ENCODE results near the gene SHKBP1. TPM values are rescaled to one million over a fixed set of nuclear protein-coding genes. Genes with fewer than 3 reads are reported as not detected.

SHKBP1 gene
- total and polyA plus RNA-seq, 9 of the 15 experiments (the other 6 are each of a cell fraction or from before 2014, with no cell fraction given), result 1.2 to 58.1 (median 22.3) TPM

DNA sequence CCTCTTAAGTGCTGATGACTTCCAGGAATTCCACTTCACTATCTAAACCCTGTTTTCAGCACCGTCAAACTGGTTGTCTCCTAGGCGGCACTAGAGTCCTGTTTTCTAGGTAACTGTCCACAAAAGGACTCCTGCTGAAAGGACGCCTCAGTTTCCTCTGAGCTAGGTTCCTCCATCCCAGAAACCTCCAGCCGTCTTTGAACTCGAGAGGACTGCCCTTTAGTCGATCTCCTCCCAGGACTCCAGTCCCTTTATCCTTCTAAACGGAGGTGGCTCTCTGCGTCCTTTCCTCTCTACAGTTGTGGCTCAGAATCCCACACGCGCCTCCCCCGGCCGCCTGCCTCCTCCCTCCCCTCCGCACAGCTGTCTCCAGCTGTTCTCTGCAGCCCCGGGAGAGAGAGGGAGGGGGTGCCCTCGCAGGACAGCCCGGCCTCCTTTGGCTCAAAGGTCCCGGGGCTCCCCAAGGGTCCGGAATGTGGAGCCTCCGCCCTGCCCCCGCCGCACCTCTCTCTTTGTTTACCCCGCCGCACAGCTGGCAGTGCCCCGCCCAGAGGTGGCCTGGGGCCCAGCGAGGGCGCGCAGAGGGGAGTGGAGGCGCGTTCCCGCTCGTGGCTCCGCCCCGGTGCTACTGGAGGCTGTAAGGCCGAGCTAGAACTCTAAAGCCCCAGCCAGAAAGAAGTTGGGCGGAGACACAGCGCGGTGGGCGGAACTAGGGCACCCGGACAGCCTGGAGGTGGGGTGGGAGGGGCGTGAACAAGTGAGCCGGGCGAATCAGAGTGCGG is 26.9 kb downstream of the SHKBP1 start (continued):
- TF ChIP-seq, protein P1, sequence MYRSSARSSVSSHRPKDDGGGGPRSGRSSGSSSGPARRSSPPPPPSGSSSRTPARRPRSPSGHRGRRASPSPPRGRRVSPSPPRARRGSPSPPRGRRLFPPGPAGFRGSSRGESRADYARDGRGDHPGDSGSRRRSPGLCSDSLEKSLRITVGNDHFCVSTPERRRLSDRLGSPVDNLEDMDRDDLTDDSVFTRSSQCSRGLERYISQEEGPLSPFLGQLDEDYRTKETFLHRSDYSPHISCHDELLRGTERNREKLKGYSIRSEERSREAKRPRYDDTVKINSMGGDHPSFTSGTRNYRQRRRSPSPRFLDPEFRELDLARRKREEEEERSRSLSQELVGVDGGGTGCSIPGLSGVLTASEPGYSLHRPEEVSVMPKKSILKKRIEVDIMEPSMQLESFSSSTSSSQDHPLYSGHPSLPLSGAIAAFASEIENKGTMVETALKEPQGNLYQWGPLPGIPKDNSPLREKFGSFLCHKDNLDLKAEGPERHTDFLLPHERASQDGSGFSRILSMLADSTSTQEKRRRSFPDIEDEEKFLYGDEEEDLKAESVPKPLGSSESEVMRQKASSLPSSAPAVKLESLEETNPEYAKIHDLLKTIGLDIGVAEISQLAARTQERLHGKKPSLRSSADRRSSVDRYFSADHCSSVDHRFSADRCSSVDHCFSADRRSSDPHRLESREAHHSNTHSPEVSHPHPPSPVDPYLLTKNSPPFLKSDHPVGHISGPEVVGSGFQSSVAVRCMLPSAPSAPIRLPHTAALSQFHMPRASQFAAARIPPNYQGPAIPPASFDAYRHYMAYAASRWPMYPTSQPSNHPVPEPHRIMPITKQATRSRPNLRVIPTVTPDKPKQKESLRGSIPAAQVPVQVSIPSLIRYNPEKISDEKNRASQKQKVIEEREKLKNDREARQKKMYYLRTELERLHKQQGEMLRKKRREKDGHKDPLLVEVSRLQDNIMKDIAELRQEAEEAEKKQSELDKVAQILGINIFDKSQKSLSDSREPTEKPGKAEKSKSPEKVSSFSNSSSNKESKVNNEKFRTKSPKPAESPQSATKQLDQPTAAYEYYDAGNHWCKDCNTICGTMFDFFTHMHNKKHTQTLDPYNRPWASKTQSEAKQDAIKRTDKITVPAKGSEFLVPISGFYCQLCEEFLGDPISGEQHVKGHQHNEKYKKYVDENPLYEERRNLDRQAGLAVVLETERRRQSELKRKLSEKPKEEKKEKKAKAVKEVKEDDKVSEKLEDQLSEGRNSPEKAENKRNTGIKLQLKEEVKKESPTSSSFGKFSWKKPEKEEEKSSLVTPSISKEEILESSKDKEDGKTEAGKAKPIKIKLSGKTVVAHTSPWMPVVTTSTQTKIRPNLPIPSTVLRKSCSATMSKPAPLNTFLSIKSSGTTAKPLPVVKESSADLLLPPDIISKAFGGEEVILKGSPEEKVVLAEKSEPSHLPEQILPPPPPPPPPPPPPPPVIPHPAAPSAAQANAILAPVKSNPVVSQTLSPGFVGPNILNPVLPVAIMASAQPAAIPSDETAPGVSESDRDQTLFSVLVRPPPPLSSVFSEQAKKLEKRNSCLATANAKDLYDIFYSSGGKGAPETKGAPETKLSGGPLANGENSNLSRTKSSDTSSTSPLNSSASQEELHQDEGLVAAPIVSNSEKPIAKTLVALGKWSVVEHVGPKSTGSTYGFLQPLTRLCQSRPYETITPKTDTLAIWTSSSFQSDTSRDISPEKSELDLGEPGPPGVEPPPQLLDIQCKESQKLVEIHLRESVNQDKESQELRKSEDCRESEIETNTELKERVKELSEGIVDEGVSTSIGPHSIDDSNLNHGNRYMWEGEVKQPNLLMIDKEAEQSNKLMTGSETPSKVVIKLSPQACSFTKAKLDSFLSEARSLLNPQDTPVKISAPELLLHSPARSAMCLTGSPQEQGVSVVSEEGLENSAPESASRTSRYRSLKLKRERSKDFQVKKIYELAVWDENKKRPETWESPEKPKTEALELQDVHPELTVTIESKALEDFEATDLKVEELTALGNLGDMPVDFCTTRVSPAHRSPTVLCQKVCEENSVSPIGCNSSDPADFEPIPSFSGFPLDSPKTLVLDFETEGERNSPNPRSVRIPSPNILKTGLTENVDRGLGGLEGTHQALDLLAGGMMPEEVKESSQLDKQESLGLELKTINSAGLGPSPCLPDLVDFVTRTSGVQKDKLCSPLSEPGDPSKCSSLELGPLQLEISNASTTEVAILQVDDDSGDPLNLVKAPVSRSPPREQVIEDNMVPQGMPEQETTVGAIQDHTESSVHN (IDR thresholded peaks at IDR 0.05; ENCODE audit: borderline replicate concordance in 1 of 2, low read depth in 1 of 2), result peak in 1 of 2 experiments; percentile 95; a peak in 2 of 4 replicates
- TF ChIP-seq LCOR (CRISPR knock-in tag; IDR thresholded peaks at IDR 0.05), result peak; percentile 41; the same call in 1 of the 2 replicates
- TF ChIP-seq, protein P2, sequence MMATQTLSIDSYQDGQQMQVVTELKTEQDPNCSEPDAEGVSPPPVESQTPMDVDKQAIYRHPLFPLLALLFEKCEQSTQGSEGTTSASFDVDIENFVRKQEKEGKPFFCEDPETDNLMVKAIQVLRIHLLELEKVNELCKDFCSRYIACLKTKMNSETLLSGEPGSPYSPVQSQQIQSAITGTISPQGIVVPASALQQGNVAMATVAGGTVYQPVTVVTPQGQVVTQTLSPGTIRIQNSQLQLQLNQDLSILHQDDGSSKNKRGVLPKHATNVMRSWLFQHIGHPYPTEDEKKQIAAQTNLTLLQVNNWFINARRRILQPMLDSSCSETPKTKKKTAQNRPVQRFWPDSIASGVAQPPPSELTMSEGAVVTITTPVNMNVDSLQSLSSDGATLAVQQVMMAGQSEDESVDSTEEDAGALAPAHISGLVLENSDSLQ (IDR thresholded peaks at IDR 0.05), result 0 out of 2 replicates have a peak, but pooled peaks have one; percentile 26
- TF ChIP-seq ZNF586 (CRISPR knock-in tag; conservative IDR thresholded peaks at IDR 0.05), result no peak
- TF ChIP-seq TEAD1 (CRISPR knock-in tag; IDR thresholded peaks at IDR 0.05), result peak in 1 of 2 experiments; percentile 68; a peak in 1 of 4 replicates
- peak; percentile 69; the same call in 1 of the 2 replicates for TF ChIP-seq GATAD2A (IDR thresholded peaks at IDR 0.05)
- TF ChIP-seq TBP (optimal IDR thresholded peaks at IDR 0.05; ENCODE audit: low read depth, low read length), result peak; percentile 28
- TF ChIP-seq ZBED1 (IDR thresholded peaks at IDR 0.05), result no peak
- peak; percentile 81 for TF ChIP-seq RBFOX2 (IDR thresholded peaks at IDR 0.05; ENCODE audit: low read depth, low read length)
- TF ChIP-seq, protein P3, sequence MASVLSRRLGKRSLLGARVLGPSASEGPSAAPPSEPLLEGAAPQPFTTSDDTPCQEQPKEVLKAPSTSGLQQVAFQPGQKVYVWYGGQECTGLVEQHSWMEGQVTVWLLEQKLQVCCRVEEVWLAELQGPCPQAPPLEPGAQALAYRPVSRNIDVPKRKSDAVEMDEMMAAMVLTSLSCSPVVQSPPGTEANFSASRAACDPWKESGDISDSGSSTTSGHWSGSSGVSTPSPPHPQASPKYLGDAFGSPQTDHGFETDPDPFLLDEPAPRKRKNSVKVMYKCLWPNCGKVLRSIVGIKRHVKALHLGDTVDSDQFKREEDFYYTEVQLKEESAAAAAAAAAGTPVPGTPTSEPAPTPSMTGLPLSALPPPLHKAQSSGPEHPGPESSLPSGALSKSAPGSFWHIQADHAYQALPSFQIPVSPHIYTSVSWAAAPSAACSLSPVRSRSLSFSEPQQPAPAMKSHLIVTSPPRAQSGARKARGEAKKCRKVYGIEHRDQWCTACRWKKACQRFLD (CRISPR knock-in tag; IDR thresholded peaks at IDR 0.05), result no peak
- TF ChIP-seq, protein P4, sequence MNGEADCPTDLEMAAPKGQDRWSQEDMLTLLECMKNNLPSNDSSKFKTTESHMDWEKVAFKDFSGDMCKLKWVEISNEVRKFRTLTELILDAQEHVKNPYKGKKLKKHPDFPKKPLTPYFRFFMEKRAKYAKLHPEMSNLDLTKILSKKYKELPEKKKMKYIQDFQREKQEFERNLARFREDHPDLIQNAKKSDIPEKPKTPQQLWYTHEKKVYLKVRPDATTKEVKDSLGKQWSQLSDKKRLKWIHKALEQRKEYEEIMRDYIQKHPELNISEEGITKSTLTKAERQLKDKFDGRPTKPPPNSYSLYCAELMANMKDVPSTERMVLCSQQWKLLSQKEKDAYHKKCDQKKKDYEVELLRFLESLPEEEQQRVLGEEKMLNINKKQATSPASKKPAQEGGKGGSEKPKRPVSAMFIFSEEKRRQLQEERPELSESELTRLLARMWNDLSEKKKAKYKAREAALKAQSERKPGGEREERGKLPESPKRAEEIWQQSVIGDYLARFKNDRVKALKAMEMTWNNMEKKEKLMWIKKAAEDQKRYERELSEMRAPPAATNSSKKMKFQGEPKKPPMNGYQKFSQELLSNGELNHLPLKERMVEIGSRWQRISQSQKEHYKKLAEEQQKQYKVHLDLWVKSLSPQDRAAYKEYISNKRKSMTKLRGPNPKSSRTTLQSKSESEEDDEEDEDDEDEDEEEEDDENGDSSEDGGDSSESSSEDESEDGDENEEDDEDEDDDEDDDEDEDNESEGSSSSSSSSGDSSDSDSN (IDR thresholded peaks at IDR 0.05; ENCODE audit: borderline replicate concordance in 1 of 2, low read depth in 2 of 2, low read length in 2 of 2), result 0 out of 4 replicates have a peak, but pooled peaks of 1 of the 2 experiments have one; percentile 44

All from K562 (cell line).